HG03571 (cell line): ENCODE results near the gene NUDT15.
A peak's percentile ranks its signal among the peaks of the same experiment; 100 is the strongest.
"Not testable (repeated sequence)": the region's sequence is repeated elsewhere in the genome, so short reads cannot be mapped to it uniquely, and the experiment has no call there.

Experiments
- ATAC-seq: cut with Tn5 transposase; IDR thresholded peaks from one replicate; pipeline ENCODE4 v1.9.1; 2021; ENCODE audit not compliant: unreplicated experiment

NUDT15 gene

DNA sequence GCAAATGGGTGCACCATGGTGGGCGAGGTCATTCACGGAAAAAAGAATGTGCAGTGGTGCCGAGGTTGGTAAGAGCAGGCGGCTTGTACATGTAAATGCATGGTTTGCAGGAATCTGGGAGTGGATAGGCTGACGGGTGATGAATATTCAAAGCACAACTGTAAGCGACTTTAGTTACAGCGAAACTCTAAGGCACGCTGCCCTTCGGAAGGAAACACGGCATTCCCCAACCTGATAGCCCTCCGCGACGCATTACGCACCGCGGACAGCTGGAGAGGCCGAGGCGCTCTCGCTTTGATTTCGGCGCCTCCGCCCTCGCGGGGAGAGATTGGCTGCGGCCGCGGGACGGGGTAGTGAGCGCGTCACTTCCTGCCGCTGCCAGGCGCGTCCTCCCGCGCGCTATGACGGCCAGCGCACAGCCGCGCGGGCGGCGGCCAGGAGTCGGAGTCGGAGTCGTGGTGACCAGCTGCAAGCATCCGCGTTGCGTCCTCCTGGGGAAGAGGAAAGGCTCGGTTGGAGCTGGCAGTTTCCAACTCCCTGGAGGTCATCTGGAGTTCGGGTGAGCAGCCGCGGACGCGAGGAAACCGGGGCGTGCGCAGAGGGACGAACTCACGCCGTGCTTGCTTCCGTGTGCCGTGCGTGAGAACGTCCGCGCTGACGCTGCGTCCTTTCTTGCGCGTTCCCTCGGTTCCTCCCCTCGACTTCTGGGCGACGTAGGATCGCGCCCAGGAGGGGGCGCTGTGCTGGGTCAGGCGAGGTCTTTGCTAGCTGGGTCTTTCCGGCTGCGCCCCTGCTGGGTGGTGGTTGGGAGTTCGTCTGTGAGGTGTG, at the start of gene NUDT15:
Gene NUDT15 (plus strand): TSS at position 381 of the 828 bp plus-strand sequence. CDS start 21 bp downstream, at position 402.
- ATAC-seq, result peak; percentile 94

DNA sequence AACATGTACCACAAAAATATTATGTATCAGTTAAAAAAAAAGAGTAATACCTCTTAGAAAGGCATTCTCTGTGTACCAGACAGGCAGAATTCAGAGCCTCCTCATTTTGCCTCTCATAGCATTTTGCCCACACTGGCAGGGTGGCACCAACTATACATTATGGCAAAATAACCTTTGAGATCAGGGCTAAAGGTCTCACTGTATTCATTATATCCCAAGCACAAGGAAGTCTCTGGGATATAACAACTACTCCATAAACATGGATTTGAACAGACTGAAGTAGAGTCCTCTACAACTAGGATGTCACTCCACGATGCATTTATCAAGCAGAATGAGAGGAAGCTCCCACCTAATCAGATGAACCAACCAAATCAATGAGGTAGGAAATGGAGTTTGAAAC, 47.1 kb upstream of the NUDT15 start:
- no peak for ATAC-seq

DNA sequence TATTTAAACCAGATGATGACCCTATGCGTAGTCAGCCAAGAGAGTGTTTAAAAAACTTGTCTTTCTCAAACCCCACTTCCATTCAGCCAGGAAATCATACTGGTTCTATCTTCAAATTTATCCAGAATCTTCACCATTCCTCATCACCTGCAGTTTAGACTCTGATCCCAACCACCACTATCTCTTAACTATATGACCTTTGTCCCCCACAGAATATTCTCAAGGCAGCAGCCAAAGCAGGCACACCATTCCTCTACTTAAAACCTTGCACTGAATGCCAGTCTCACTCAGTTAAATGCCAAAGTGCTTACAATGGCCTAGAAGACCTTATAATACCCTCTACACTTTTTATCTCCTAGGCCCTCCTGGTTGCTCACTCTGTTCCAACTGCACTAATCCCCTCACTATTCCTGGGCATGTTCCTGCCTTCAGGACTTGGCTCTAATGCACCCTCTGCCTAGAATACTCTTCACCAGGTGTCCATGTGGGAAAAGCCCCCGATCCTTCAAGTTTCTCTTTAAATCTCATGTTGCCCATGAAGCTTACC, 46.5 kb upstream of the NUDT15 start:
- ATAC-seq, result no peak

DNA sequence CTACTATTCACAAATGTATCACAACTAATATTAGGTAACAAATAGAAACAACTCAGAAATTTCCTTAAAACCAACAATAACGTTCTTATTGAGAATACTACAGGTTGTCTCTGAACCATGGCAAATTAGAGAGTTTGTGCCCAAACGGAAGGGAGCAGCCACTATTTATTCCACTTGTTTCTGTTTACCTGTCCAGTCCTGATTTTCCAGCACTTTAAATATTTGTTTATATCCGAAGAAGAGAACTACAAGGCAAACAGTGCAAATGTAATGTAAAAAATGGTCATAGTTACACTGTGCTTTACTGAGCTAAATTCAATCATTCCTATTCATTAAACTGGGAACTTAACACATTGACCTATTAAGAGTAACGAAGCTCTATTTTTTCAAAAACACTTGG, 45.7 kb upstream of the NUDT15 start:
- ATAC-seq, result no peak

DNA sequence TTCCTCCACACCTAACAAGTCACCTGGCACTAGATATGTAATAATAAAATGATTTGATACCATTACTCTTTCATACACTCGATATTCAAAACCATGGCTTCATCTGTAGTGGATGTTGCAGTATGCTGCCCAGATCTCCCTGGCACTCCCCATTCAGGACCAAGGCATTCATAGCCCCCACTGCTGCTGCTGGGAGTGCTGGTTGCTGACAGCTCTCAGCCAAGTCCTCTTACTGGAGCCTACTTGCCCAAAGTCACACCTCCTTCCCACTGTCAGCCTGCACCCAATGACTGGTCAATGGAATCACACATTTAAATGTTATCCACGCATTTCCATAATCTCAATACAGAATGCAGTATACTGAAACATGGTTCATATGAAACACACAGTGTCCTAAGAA, 40.1 kb upstream of the NUDT15 start:
- no peak for ATAC-seq

DNA sequence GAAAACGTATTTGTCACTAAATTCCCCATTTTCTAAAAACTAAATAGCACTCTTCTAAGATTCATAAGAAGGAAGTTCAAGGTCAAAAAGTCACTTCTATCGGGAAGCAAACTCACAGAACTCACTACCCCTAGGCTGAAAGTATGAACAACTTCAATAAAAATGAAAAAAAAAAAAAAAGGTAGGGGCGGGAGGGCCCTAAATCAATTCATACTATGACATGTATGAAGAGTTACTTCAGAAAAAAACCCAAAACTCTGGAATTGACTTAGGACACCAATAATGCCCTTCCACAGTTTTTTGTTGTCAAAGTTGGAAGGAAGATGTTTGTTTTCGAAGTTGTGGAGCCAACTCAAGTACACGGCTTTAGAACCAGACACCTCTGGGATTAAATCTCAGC, 37.6 kb upstream of the NUDT15 start:
- no peak for ATAC-seq

DNA sequence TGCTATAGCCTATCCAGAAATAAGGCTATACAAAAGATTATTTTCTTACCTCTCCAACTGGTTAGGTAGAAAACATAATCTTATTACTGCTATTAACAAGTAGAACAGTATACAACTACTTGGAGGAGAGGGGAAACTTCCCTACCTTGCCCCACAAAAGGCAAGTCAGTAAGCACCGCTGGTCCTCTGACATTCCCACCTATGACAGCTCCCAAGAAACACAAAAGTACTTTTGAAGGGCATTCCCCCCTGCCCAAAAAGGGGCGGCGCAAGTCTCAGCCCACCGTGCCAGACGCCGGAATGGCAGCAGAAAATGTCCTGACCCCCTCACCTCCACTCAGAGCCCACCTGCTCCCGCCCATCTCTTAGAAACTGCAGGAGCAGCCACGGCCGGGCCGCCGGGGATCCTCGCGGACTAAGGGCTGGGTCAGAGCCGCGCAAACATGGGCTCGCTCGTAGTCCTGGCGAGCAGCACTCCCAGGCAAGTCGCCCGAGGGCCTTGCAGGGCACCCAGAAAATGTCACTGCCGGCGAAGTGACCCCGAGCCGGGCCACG, 36.9 kb upstream of the NUDT15 start:
- ATAC-seq, result peak; percentile 31

DNA sequence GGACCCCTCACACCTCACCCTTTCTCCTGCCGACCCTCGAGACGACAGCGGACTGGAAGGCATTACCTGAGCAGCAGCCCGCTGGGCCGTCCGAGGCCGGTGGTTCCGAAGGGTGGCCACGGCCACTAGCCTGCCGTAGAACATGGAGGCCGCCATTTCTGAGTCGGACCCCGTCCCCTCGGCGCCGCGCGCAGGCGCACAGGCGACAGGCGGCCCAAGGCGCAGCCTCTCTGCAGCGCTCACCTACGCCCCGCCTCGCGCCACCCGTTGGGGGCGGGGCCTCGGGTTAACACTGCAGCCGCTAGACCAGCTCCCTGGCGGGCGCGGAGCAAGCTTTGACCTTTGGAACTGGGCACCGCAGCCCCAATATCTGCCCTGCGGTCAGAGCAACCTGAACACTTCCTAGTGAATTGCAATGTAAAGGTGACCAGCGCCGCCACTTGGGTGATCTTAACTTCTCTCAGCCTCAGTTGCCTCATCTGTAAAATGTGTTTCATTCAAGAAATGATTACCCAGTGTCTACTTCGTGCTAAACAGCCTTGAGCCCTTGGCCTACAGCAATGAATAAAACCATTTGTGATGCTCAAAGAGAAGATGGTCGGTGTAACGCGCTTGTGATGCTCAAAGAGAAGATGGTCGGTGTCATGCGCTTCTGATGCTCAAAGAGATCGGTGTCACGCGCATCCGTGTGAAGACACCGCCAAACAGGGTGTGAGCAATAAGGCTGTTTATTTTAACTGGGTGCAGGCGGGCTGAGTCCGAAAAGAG, 36.2 kb upstream of the NUDT15 start, which contains the start of gene SUCLA2:
Gene SUCLA2 (minus strand): TSS at position 160 of the 768 bp plus-strand sequence. CDS start 4 bp downstream, at position 156.
- ATAC-seq, result peak; percentile 97

DNA sequence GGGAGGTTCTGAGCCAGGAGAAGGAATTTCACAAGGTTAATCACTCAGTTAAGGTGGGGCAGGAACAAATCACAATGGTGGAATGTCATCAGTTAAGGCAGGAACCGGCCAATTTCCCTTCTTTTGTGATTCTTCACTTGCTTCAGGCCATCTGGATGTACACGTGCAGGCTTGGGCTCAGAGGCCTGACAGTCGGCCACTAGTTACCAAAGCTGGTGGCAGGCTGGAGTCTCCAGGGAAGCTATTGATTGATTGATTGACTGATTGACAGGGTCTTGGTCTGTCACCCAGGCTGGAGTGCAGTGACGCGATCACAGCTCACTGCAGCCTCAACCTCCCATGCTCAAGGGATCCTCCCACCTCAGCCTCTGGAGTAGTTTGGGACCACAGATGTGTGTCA, 35.5 kb upstream of the NUDT15 start:
- not testable (repeated sequence) for ATAC-seq

DNA sequence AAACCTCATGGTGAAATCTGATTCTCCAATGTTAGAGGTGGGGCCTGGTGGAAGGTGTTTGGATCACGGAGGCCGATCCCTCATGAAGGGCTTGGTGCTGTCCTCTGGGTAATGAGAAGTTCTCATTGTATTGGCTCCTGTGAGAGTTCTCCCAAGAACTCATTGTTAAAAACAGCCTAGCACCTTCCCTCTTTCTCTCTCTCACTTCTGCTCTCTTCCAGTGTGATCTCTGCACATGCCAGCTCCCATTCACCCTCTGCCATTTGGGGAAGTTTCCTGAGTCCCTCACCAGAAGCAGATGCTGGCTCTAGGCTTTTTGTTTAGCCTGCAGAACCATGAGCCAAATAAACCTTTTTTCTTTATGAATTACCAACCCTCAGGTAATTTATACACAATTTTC, 33.3 kb upstream of the NUDT15 start:
- ATAC-seq, result no peak

DNA sequence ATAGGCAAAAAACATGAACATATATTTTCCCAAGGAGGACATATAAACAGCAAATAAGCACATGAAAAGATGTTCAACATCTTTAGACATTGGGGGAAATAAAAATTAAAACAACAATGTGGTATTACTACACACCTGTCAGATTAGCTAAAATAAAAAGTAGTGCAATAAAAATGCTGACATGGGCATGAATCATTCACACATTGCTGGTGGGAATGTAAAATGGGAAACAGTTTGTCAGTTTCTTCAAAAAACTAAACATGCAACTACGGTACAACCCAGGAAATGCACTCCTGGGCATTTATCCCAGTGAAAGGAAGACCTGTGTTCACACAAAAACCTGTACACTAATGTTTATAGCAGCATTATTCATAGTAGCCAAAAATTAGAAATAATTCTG, 31.1 kb upstream of the NUDT15 start:
- no peak for ATAC-seq

DNA sequence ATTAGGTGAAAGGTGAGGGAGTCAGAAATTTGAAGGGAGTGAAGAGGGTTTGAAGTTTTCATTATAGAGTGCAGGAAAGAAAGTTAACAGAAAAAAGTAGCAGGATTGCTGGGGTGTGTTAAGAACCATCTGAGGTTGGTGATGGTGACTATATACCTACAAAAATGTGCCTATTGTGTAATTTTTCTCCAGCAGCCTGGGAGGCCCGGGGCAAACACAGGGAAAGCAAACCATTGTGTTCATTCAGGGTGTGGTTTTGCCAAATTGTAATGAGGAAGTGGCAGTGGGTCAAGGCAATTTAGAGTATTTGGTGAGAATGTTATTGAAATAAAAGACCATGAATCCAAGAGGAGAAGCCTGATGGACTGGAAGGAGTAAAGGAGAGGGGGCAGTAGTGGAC, 28.2 kb upstream of the NUDT15 start:
- ATAC-seq, result no peak

DNA sequence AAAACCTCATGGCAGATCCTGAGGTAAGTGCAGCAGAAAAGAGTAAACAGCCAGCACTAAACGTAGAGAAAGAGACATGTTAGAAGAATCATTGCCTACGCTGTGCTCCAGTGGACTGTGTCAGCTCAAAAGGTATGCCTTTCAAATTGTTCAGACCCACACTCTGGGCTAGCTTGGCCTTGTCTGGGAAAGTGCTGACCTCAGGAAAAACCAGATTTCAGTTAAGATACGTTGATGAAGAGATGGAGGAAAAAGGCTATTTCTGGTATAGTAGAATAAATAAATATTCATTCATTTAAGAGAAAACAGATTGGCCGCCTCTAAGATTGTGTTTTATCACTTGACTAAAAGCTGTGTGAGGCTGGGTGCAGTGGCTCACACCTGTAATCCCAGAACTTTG, 26.8 kb upstream of the NUDT15 start:
- no peak for ATAC-seq

DNA sequence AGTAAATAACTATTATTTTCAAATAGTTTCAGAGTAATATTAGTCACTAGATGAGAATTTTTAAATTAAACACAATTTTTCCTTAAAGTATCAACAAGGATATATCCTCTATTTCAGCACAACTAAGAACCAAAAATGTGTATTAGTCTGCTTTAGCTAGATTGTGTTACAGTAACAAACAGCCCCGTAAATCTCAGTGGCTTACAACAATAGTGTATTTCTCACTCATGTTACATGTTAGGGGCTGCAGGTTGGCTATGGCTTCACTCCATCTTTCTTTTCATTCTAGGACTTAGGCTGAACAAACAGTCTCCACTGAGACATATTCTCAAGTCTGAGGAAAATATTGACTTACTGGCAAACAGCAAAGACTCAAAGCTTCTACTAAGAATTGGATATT, 24.9 kb upstream of the NUDT15 start:
- no peak for ATAC-seq

DNA sequence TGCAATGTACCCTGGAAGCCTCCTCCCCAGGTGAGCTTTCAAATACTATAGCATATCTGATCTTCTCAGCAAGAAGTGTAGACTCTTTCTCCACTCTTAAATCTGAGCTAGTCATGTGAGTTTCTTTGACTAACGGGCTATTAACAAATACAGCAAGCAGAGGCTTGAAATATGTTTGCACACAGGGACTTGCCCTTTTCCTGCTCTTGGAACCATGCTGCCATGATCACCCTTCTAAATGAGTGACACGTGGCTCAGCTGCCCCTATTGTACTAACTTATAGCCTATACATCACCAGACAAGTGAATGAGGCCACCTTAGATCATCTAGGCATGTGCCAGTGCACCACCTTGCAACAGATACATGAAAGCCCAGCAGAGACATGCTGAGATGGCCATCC, 23.2 kb upstream of the NUDT15 start:
- no peak for ATAC-seq

DNA sequence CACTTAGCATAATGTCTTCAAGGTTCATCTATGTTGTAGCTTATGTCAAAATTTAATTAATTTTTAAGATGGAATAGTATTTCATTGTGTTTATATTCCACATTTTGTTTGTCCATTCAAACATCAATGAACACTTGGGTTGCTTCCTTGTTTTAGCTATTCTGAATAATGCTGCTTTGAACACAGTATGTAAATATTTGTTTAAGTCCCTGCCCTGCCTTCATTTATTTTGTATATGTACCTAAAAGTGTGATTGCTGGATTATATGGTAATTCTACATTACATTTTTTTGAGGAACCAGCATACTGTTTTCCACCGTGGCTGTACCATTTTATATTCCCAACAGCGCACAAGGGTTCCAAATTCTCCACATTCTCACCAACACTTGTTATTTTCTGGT, 18.9 kb upstream of the NUDT15 start:
- ATAC-seq, result no peak

DNA sequence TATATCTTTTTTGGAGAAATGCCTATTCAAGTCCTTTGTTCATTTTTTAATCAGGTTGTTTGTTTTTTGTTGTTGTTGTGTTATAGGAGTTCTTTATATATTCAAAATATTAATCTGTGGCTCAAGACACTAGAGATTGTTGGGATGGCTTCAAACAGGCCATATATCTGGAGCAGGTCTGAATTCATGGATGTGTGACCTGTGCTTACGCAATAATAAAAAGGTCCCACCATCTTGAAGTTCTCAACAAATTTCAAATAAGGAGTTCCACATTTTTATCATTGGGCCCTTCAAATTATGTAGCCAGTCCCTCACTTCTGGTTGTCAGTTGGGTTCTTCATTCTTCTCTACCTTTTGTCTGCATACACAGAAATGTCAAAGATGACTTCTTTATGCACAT, 17.7 kb upstream of the NUDT15 start:
- no peak for ATAC-seq

DNA sequence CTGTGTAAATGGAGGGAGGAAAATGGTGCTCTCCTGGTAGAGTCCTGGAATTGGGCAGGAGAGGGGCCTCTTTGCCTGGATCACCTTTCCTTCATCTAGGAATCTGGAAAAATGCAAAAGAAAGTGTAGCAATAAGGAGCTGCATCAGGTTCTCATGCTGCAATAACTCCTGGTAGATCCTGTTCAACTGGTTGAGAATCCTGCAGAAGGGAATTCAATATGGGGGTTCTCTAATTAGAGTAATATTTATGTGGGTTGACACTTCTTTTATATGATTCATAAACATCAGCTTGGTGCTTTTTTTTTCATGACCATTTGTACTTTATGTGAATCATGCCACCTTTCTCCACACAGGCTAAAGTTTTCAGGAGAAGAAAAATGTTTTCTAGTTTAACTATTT, 9.5 kb upstream of the NUDT15 start:
- ATAC-seq, result no peak

DNA sequence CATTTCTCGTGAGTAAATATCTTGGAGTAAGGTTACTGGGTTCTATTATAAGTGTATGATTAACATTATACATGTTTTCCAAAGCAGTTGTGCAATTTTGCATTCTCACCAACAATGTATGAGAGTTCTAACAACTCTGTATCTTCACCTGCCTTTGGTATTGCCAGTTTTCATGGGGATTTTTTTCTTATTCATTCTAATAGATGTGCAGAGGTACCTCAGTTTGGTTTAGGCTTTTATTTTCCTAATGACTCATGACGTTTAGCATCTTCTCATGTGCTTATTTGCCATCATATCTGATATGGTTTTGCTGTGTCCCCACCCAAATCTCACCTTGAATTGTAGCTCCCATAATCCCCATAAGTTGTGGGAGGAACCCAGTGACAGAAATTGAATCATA, 7.7 kb upstream of the NUDT15 start:
- no peak for ATAC-seq

DNA sequence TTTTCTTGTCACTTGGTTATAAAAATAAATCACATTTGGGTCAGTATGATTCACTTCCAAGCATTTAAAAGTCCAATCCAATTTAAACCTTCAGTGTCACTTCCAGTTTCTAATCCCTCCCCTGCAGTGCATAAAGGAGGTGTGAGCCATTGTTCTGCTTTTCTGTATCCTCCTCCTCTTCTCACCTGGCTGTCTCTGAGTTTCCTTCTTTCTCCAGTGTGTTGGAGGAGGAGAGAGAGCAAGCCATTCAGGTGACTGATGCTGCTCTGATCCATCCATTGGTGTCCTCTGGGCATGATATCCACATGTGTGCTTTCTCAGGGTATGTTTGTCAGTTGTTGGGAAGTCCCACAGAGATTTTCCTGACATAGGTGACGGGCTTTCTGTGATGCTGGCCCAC, 1.2 kb downstream of the NUDT15 start:
- no peak for ATAC-seq

DNA sequence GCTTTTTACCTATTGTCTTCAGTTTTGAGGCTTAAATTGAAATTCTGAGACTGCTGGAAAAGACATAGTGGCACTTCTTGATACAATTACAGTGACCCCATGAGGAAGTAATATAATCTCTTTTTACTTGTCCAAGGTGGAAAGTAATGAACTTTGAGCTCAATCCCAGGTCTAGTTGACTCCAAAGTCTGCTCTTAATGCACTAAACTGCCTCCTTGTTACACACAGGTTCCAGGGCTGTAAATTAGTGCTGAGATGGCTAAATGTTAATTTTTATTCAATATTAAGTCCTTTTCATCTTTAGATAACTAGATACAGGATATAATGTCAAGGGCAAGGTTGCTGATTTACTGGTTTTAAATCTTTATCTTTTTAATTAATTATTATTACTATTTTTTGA, 2.5 kb downstream of the NUDT15 start:
- ATAC-seq, result no peak

DNA sequence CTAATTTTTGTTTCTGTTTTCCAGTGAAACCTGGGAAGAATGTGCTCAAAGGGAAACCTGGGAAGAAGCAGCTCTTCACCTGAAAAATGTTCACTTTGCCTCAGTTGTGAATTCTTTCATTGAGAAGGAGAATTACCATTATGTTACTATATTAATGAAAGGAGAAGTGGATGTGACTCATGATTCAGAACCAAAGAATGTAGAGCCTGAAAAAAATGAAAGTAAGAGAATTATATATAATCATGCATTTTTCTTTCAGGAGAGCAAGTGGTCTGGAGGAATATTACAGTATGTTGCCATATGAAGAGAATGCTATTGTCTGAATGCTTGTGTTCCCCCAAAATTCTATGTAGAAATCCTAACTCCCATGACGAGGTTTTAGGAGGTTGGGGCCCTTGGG, 3.4 kb downstream of the NUDT15 start:
- no peak for ATAC-seq
